HG02759 (cell line): ENCODE data around the gene DNM3.

Source experiments
- ATAC-seq: cut with Tn5 transposase; IDR thresholded peaks from one replicate; pipeline ENCODE4 v1.9.1; 2021; ENCODE audit warnings: mild to moderate bottlenecking, moderate library complexity; ENCODE audit not compliant: unreplicated experiment

Gene DNM3

DNA sequence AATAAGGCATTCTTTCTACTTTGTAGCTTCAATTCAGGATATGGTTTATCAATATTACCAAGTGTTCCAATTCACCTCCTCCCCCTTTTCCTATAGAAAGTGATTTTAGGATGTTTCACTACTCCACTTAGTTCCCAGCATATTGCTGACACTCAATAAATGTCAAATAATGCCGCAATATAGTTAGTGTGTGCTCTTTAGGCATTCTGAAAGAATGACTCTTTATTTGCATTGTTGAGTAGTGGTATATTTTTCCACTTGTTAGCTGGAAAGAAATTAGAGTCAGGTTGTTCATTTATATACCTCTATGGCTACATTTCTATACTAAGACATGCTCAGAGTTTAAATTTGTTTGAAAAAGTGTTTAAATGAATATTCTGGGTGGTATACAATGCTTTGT is 424.6 kb downstream of the DNM3 start:
- no peak for ATAC-seq

- ATAC-seq, result no peak
Observed at GRCh38 chr1:172266528-172267174, 425.4 kb downstream of the DNM3 start.

DNA sequence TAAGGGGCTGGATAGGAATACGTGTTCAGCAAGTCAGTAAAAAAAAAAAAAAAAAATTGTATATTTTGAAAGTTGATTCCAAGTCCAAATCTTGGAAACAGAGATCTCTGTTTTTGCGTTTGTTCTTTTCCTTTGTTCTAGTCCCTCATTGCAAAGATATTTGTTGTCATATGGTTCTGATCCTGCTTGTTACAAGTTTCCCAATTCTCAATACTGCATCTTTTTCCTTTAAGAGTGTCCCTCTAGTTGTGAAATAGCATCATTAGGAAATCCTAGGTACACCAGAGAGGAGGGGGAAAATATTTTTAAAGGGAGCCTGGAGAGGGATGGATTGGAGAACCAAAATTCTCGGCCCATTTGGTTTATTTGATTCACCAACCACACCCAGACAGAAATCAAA is 426.9 kb downstream of the DNM3 start:
- ATAC-seq, result no peak

DNA sequence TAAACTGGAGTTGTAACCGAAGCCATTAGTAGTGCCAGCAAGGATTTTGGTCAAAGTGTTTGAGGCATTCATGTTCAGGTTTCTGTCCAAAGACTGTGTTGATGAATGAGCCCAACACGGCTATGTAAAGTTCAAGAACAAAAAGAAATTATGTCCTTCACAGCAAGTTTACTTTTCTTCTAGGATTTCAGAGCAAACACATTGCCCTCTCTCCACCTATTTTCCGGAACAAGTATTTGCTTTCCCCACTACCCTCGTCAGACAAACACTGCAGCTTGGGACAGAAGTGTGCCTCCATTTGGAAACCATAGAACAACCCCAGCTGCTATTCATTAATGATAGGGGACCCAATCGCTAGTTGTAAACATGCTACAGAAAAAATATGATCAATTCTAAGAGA is 427.8 kb downstream of the DNM3 start:
- no peak for ATAC-seq

DNA sequence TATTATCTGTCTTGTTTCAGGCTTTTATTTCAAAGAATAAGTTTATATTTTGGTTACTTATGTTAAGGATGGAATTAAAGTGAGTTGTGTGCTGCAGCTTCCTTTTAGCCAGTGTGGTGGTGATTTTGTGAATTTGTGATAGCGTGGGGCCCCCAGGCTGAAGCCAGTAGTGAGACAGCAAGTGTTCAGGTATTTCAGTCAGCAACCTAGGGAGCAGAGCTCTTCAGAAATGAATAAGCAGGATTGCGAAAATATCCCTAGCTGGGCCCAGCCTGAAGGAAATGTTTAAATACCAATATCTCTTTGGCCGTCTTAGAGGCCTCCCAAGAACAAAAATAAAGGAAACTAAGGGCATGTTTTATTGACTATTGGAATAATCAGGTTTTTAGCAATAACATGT is 428.3 kb downstream of the DNM3 start:
- ATAC-seq, result no peak

DNA sequence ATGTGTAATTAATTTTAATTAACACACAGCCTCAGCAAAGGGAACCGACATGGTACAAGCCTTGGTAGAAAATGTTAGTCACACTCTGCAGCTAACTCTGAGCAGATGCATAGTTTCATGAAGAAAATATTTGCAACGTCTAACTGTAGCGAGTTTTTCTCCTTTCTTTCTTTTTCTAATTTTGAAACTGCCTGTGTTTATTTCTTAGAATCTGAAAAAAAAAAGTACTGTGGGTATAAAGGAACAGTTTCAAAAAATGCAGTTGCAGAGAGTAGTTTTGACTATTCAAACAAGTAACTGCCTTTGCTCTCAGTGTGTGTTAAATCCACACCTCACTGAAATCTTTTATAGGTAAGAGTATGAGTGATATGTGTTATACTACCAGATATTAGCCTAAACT is 429.3 kb downstream of the DNM3 start:
- no peak for ATAC-seq

DNA sequence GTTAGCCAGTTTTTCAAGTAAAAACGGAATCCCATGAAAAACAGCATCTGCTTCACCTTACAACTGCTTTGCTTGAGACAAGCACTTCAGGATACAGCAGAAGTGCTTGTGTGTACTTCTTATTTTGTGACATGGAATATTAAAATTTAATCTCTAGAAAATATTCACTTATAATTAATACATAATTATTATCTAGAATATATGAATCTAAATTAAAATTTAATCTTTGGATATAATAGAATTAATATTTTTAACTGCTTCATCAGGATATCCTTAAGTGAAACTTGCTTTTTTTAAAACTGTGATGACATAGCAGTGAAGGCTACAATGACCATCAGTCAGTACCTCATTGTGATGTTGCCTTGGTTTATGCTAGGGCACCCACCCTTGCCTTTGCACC is 430.8 kb downstream of the DNM3 start:
- no peak for ATAC-seq

DNA sequence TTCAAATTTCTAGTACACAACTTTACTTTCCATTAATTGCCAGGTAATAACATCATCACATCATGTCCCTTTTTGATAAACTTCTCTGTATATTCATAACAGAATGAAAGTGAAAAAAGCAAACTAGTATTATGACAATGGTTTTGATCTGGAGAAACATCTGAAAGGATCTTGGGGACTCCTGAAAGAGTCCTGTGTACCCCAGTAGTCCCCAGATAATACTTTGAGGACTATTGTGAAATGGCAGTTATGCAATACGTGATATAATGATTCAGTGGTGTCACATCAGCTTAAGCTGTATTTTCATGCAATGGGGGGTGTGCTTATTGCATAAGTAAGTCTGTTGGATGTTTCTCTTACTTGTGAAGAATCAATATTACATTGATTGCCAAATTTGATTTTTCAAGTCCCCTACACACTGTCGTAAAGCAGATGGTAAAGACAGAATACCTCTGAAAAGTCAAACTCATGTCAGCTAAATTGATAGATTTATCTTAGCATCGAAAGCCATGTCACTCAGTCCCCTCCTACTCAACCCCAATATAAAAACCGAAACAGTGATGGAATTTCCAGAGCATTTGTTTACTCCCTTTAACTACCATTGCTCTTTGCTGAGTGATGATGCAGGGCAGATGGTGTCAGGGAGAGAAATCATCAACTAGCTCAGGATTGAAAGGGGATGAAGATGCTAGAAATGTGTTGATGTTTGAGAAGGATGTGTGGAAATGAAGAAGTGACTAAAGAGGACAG is 432.5 kb downstream of the DNM3 start:
- ATAC-seq, result no peak

- no peak for ATAC-seq
Observed at GRCh38 chr1:172275478-172275877, 434.2 kb downstream of the DNM3 start.

- ATAC-seq, result no peak
Observed at GRCh38 chr1:172276120-172276818, 435.0 kb downstream of the DNM3 start.

- no peak for ATAC-seq
Observed at GRCh38 chr1:172277275-172277674, 436.0 kb downstream of the DNM3 start.

GRCh38 chr1:172277989-172278388 is 436.7 kb downstream of the DNM3 start:
- ATAC-seq, result no peak

- no peak for ATAC-seq
Observed at GRCh38 chr1:172278478-172278877, 437.2 kb downstream of the DNM3 start.

DNA sequence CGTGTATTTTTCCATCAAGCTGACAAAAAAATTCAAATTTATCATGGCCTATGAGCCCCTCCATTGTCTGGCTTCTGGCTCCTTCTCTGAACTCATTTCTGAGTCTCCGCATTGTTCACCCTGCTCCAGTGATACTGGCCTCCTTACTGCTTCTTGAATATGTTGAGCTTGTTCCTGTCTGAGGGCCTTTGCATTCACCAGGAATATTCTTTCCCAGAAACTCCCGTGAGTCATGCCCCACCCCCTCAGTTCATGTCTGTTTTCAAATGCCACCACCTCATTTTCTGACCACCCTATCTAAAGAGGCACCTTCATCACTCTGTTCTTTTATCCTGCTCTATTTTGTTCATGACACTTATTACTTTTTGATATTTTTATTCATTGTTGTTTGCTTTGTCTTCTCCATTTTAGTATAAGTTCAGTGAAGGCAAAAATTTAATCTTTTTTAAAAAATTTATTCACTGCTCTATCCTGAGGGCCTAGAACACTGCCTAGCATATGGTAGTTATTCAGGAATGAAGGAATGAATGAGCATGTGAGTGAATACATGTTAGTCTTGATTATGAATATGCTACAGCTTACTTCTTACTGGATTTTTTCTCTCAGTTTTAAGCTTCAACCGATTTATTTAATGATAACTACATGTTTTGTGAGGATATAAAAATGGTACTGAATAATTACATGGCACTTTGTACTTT is 438.8 kb downstream of the DNM3 start:
- ATAC-seq, result no peak

DNA sequence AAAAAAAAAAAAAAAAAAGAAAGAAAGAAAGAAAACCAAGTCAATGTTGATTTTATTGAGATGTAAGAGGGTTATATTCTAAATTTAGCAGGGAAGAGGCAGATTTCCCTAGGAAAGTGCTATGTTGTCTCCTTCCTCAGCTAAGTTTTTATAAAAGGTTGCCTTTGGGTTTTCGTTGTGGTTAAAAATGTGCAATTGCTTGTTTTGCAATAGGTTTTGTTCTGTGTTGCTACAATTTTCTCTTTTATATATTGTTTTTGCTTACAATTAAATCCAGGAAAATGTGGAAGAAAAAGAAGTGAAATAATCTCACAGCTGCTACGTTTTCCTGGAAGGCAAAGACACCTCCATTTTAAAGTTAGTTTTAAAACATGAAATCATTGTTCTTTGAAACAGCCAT is 442.5 kb downstream of the DNM3 start:
- ATAC-seq, result no peak

GRCh38 chr1:172286629-172287076 is 445.4 kb downstream of the DNM3 start:
- ATAC-seq, result no peak

DNA sequence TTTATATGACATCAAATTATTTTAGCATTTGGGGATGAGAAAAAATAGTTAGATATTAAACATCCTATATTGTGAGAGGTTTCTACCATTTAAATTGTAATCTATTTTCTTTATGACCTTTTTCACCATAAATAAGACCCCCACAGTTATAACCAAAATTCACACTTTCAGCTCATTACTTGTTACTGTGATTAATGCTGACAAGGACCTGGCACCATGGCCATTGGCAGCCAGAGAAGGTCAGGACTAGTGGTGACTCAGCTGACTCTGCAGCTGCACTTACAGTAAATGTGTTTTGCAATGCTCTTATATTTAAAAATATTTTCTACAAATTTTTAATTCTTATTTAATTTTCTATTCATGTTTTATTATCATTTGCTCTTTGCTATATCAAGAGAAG is 445.9 kb downstream of the DNM3 start:
- ATAC-seq, result no peak

DNA sequence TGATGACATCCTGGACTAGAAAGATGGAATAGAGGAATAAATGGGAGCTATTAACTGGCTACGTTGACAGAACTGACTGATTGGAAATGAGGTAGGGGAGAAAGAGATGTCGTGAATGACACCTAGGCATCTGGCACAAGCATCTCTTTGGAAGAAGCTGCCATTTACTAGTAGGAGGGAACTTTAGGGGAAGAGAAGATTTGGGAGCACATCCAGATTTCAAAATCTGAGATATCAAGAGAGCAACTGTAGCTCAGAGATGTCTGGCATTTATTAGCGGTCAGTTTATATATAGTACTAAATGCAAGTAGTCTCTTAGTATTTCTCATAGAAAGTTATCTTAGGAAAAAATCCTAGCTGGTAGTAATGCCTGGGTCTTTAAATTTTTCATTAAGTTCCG is 447.3 kb downstream of the DNM3 start:
- ATAC-seq, result no peak

DNA sequence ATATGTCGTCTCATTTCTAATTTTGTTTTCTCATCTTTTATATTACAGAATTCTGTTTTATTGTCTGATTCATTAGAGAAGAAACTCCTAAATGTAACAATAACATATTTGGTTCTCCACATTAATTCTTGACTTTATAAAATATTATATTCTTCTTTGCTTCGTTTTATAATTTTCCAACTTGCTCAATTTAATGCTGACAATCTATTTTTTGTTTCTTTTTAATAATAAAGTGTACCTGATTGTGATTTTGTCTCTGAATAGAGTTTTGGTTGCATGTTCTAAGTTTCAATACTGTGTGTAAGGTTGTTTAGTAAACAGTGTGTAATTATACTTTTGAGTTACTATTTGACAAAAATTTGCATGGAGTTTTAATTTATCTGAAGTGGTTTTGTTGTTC is 448.1 kb downstream of the DNM3 start:
- ATAC-seq, result no peak

DNA sequence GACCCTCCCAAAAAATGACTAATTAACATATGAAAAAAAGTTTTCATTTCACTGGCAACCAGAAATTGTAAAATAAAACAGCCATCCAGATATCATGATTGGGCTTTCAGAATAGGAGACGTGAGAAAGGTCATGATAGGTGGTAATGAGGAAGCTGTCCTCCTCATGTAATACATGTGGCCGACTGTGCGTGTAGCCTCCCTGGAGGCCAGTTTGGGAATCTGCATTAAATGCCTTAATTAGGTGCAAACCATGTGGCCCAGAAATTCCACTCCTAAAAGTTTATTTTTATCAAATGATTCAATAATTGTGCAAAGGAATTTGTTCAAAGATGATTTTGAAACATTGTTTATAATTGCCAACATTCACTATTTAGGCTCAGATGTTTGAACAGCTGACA is 451.5 kb downstream of the DNM3 start:
- no peak for ATAC-seq

- no peak for ATAC-seq
Observed at GRCh38 chr1:172293429-172293828, 452.1 kb downstream of the DNM3 start.
